ENCODE measurements around the gene F7. TPM values are rescaled to one million over a fixed set of nuclear protein-coding genes. Genes with fewer than 3 reads are reported as not detected.
"Not testable (repeated sequence)": the region's sequence is repeated elsewhere in the genome, so short reads cannot be mapped to it uniquely, and the experiment has no call there.

Gene F7
- total RNA-seq, 1 experiment from 2014 or later, result not detected

DNA sequence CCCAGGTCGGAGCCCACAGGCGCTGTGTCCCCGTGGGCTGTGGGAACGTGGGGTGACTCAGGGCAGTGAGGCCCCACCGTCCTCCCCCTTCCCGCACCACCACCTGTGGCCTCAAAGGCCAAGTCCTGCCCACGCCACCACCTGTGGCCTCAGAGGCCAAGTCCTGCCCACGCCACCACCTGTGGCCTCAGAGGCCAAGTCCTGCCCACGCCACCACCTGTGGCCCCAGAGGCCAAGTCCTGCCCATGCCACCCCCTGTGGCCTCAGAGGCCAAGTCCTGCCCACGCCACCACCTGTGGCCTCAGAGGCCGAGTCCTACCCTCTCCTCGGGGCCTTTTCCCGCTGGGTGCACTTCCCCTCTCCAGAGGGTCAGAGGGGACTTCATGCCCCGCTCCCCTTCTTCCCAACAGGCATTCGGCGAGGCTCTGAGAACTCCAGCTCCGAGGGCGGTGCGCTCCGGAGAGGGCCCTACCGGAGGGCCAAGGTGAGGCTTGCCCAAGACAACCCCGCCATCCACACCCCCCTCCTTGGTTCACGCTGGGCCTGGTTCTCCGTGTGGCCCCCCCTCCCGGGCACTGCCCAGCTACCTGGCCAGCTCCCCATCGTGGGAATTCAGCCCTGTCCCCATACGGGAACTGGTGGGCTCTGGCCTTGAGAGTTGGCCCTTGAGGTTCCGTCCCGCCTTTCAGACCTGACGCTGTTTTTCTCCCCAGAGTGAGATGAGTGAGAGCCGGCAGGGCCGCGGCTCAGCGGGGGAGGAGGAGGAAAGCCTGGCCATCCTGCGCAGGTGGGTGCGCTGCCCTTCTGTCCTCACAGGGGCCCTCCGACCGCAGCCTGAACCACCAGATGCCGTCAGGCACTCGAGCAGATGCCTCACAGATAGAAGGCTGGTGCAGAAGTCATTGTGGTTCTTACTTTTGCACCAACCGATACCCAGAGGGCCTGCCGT is 27.4 kb upstream of the F7 start:
- no TSS peak for BruUV-seq (replicated peaks)
- no peak overlapping the region for H3K27ac ChIP-seq (ENCODE audit: low read length)
- TF ChIP-seq SIN3A (IDR thresholded peaks at IDR 0.05; ENCODE audit: borderline replicate concordance, insufficient read depth, low read depth, low read length) (no peak), TCF7L2 (IDR thresholded peaks at IDR 0.05; ENCODE audit: low read depth, low read length) (no peak), POLR2AphosphoS5 (IDR thresholded peaks at IDR 0.05; ENCODE audit: low read depth, low read length) (no peak)
- TF ChIP-seq, protein P1, sequence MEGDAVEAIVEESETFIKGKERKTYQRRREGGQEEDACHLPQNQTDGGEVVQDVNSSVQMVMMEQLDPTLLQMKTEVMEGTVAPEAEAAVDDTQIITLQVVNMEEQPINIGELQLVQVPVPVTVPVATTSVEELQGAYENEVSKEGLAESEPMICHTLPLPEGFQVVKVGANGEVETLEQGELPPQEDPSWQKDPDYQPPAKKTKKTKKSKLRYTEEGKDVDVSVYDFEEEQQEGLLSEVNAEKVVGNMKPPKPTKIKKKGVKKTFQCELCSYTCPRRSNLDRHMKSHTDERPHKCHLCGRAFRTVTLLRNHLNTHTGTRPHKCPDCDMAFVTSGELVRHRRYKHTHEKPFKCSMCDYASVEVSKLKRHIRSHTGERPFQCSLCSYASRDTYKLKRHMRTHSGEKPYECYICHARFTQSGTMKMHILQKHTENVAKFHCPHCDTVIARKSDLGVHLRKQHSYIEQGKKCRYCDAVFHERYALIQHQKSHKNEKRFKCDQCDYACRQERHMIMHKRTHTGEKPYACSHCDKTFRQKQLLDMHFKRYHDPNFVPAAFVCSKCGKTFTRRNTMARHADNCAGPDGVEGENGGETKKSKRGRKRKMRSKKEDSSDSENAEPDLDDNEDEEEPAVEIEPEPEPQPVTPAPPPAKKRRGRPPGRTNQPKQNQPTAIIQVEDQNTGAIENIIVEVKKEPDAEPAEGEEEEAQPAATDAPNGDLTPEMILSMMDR (IDR thresholded peaks at IDR 0.05), result no peak
- TF ChIP-seq, protein P2, sequence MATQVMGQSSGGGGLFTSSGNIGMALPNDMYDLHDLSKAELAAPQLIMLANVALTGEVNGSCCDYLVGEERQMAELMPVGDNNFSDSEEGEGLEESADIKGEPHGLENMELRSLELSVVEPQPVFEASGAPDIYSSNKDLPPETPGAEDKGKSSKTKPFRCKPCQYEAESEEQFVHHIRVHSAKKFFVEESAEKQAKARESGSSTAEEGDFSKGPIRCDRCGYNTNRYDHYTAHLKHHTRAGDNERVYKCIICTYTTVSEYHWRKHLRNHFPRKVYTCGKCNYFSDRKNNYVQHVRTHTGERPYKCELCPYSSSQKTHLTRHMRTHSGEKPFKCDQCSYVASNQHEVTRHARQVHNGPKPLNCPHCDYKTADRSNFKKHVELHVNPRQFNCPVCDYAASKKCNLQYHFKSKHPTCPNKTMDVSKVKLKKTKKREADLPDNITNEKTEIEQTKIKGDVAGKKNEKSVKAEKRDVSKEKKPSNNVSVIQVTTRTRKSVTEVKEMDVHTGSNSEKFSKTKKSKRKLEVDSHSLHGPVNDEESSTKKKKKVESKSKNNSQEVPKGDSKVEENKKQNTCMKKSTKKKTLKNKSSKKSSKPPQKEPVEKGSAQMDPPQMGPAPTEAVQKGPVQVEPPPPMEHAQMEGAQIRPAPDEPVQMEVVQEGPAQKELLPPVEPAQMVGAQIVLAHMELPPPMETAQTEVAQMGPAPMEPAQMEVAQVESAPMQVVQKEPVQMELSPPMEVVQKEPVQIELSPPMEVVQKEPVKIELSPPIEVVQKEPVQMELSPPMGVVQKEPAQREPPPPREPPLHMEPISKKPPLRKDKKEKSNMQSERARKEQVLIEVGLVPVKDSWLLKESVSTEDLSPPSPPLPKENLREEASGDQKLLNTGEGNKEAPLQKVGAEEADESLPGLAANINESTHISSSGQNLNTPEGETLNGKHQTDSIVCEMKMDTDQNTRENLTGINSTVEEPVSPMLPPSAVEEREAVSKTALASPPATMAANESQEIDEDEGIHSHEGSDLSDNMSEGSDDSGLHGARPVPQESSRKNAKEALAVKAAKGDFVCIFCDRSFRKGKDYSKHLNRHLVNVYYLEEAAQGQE (IDR thresholded peaks at IDR 0.05; ENCODE audit: insufficient read depth in 1 of 2, low read depth in 2 of 2, low read length in 1 of 2), result no peak
- no peaks in the 10 kb centered on the region for H3K36me3 ChIP-seq (ENCODE audit: control insufficient read depth, insufficient read depth, low read length)
- ATAC-seq (no peak), DNase-seq (ENCODE audit: low read depth, low spot score) (no peak)
- H3K9me3 ChIP-seq (ENCODE audit: control insufficient read depth, insufficient read depth, low read depth, low read length), result no peaks in the 10 kb centered on the region
- no peaks in the 10 kb centered on the region for H3K4me1 ChIP-seq (ENCODE audit: control insufficient read depth, insufficient read depth, low read length)
- in situ Hi-C loops (cut with HindIII; ENCODE audit: low pct_unique_long_range_greater_than_20kb, low sequenced_read_pairs) (no loop called here), intact Hi-C loops (cut with micrococcal nuclease; ENCODE audit: unreplicated experiment) (no loop called here)
- H3K27me3 ChIP-seq (ENCODE audit: control insufficient read depth, insufficient read depth, low read length), result no peaks in the 10 kb centered on the region
- CTCF ChIA-PET, result no interaction called here
- H3K4me3 ChIP-seq (ENCODE audit: low read depth in 2 of 2, low read length in 2 of 2), result no peak overlapping the region
- POLR2A ChIA-PET, result no interaction called here

DNA sequence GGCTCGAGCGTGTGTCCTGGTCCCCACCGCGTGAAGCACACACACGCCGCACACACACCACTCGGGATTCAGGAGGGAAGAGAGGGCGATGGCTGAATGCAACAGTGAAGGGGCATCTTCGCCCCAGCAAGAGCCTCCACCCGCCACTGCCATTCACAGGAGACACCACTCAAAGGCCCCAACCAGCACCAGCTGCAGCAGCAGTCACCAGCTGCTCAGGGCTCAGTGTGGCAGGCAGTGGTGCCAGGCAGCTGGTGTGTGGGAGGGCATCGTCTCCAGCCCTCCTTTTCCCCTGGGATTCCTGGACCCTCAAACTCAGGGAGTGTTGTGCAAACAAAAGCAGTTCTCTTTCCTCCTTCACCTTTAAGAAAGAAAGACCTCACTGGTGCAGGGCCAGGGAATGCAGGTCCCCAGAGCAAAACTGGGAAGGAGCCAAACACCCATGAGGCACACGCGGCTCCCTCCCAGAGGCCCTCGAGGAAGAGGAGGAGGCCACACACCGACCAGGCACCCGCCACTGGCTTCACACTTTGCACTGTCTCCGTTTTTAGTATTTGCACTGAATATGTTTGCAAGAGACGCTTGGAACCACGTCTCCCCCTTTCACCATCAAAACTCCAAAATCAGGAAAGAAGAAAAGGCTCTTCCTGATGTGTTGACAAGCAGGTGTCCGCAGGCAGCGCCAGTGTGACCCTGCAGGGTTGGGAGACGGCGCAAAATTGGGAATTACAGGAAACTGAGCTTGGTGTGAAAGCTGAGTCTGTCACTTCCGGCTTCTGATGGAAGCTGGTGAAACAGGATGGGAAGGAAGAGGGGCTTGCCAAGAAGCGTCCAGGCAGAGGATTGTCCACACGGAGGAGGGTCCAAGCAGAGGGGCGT is 26.4 kb upstream of the F7 start:
- no peaks in the 10 kb centered on the region for H3K9me3 ChIP-seq (ENCODE audit: control insufficient read depth, insufficient read depth, low read depth, low read length)
- TF ChIP-seq POLR2AphosphoS5 (IDR thresholded peaks at IDR 0.05; ENCODE audit: low read depth, low read length) (no peak), TCF7L2 (IDR thresholded peaks at IDR 0.05; ENCODE audit: low read depth, low read length) (no peak), SIN3A (IDR thresholded peaks at IDR 0.05; ENCODE audit: borderline replicate concordance, insufficient read depth, low read depth, low read length) (no peak)
- TF ChIP-seq, protein P2 (IDR thresholded peaks at IDR 0.05; ENCODE audit: insufficient read depth in 1 of 2, low read depth in 2 of 2, low read length in 1 of 2), result no peak
- TF ChIP-seq, protein P1 (IDR thresholded peaks at IDR 0.05), result no peak
- H3K27ac ChIP-seq (ENCODE audit: low read length), result no peak overlapping the region
- intact Hi-C loops (cut with micrococcal nuclease; ENCODE audit: unreplicated experiment), result no loop called here
- DNase-seq (ENCODE audit: low read depth, low spot score) (no peak), ATAC-seq (no peak)
- no peaks in the 10 kb centered on the region for H3K4me1 ChIP-seq (ENCODE audit: control insufficient read depth, insufficient read depth, low read length)
- BruUV-seq (replicated peaks), result no TSS peak
- H3K27me3 ChIP-seq (ENCODE audit: control insufficient read depth, insufficient read depth, low read length), result no peaks in the 10 kb centered on the region
- ChIA-PET CTCF (interaction anchor here (0.6 kb wide), 1 partner anchor 49 kb away, joined by 4 read pairs; no protein-coding TSS in a partner anchor), POLR2A (interaction anchor here (0.6 kb wide), 1 partner anchor 13 kb away, joined by 3 read pairs; no protein-coding TSS in a partner anchor)
- H3K36me3 ChIP-seq (ENCODE audit: control insufficient read depth, insufficient read depth, low read length), result no peaks in the 10 kb centered on the region
- H3K4me3 ChIP-seq (ENCODE audit: low read depth in 2 of 2, low read length in 2 of 2), result no peak overlapping the region
- in situ Hi-C loops (cut with HindIII; ENCODE audit: low pct_unique_long_range_greater_than_20kb, low sequenced_read_pairs), result no loop called here

DNA sequence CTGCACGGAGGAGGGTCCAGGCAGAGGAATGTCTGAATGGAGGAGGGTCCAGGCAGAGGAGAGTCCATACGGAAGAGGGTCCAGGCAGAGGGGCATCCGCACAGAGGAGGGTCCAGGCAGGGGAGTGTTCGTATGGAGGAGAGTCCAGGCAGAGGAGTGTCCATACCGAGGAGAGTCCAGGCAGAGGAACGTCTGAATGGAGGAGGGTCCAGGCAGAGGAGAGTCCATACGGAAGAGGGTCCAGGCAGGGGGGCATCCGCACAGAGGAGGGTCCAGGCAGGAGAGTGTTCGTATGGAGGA is 25.9 kb upstream of the F7 start:
- H3K27me3 ChIP-seq (ENCODE audit: control insufficient read depth, insufficient read depth, low read length); BruUV-seq (replicated peaks); CTCF ChIA-PET; H3K36me3 ChIP-seq (ENCODE audit: control insufficient read depth, insufficient read depth, low read length); H3K4me3 ChIP-seq (ENCODE audit: low read depth in 2 of 2, low read length in 2 of 2); DNase-seq (ENCODE audit: low read depth, low spot score); H3K9me3 ChIP-seq (ENCODE audit: control insufficient read depth, insufficient read depth, low read depth, low read length); in situ Hi-C loops (cut with HindIII; ENCODE audit: low pct_unique_long_range_greater_than_20kb, low sequenced_read_pairs); intact Hi-C loops (cut with micrococcal nuclease; ENCODE audit: unreplicated experiment); H3K27ac ChIP-seq (ENCODE audit: low read length); H3K4me1 ChIP-seq (ENCODE audit: control insufficient read depth, insufficient read depth, low read length); ATAC-seq: not testable (repeated sequence)
- POLR2A ChIA-PET, result interaction anchor here (0.6 kb wide), 1 partner anchor 13 kb away, joined by 3 read pairs; no protein-coding TSS in a partner anchor

Data from Panc1 (cell line).